Stimulated activated CD4-positive, alpha-beta T cell treated with anti-CD3 and anti-CD28 coated beads, Interleukin-4, amount 100 ng/mL, for 24 hours (primary cell): Measurements from ENCODE around the gene CNOT6L.

Source experiments
- DNase-seq: peaks from one replicate; pipeline ENCODE4 v3.0.0-alpha.2; 2020

CNOT6L gene

DNA sequence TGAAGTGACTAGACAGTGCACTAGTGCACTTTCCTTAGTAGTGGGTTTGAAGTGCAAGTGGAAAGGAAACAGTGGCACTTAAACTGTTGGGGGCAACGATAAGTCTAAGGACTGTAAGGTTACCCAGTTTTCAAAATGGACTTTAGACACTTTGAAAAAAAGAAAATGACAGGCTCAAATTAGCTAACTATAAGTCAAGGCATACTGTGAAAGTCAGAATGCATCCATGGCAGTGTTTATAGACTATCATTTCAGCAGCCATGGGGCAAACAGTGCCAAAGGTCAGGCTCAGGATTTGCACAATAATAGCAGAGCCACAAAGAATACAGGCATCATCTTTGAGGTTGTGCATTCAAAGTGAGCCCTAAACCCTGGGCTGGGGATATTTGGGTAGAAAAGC, 109.1 kb downstream of the CNOT6L start:
- DNase-seq = no peak

DNA sequence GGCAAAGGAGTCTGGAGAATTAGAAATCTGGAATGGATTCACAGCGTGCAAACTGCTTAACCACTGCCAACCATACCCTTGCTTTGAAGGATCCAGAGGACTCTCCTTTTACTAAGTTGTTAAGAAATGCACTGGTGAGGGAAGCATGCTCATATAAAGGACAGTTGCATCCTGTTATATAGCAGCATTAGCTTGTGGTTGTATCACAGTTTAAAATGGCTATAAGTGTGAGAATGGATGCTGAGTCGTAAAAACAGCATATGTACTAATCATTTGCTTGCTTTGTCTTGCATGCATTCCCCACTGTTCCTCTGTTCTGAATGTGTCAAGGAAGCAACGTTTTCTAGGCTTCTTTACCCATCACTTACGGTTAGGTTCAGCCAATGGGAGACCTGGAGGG, 112.5 kb downstream of the CNOT6L start:
- no peak for DNase-seq

DNA sequence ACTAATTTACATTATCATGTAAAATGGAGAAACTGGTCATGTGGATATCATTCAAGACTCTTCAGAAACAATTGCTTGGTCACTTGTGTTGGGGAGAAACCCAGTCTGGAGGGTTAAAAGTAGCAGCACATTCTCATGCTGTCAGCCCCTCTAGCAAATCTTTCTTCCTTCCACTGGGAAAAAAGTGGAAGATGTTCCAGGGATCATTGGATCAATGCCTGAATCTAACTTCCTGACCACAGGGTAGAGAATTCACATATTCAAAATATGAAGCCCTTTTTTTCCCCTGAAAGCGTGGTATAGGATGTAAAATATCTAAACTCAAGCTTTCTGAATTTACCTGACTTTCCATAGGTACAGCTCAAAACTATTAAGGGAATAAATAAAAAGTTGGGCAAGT, 115.5 kb downstream of the CNOT6L start:
- no peak for DNase-seq

DNA sequence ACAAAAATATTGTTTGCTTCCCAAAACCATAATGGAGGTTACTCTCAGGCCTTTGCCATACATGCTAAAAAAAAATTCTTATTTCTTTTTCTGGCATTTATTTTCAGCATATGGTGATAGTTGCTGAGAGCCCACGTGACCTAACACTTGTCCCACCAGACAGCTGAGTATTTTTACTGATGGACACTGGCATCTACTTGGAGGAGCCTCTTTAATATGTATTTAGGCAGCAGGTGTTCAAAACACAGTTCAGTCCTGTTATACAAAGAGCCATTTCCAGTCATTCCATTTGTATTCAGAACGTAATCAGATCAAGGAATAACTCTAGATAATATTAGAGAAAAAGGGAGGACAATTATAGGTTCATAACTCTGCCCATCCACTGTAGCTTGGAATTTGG, 118.0 kb downstream of the CNOT6L start:
- no peak for DNase-seq

DNA sequence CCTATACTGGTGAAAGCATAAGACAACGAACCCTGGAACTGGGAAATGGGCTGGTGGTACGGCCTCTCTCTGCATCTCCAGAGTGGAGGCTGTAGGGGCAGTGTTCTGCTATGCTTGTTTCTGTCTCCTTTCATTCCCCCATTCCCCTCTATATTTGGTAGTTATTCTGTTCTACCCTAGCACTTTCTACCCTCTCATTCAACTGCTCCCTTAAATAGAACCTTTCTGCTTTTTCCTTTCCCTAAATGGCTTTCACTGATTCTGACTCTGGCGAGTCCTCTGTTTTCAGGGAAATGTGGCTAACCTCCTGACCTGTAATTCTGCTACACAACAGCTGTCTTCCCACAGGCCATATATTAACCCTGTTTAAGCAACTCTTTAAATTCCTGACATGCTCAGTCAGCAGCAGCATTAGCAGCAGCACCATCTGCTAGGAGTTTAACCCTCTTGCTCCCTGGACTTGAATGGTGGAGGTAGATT, 119.4 kb downstream of the CNOT6L start:
- no peak for DNase-seq

DNA sequence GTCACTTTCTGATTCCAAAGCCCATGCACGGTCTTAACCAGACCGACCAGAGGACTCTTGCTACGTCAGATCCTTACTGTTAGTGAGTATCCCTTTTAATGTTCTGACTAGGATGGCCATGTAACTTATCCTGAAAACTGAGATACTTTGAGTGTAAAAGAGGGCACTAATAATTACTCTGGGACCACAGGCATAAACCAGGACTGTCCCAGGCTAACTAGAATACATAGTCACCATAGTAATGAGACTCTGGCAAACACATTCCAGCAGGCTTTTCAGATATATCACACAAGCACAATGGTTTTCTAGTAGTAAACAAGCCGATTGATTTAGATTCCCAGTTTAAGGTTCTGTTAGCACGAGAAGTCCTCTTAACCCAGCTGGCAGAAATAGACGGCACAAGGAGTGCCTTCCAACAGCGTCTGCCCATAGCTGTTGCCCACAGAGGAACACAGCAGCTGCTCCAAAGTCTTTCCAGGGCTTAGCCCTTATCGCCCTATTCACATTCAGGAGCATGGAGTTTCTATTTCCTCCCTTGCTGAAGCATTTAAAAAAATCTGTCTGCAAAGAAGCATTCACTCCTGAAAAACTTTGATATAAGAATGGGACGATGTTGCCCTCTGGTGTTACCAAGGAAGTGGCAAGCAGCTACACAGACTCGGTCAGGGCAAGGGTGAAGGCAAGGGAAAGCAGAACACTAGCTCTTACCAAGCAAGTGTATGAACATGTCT, 121.1 kb downstream of the CNOT6L start:
- DNase-seq = no peak

DNA sequence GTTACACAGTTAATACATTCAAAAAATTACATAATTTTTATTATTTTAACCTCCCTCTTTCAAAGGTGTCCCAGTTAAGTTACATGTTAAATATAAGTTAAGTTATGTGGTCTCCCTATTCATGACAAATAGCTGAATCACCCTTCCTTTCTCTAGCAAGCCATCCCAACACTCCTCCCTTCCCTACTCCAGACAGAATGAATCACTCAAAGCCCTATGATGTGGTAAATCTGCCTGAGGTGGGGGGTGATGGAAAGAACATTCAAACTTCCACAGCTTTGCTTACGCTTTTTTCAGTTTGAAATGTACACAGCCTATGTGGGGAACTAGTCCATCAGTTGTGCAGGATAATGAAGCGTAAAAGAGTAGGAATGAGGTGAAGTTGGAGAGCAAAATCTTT, 123.4 kb downstream of the CNOT6L start:
- no peak for DNase-seq

DNA sequence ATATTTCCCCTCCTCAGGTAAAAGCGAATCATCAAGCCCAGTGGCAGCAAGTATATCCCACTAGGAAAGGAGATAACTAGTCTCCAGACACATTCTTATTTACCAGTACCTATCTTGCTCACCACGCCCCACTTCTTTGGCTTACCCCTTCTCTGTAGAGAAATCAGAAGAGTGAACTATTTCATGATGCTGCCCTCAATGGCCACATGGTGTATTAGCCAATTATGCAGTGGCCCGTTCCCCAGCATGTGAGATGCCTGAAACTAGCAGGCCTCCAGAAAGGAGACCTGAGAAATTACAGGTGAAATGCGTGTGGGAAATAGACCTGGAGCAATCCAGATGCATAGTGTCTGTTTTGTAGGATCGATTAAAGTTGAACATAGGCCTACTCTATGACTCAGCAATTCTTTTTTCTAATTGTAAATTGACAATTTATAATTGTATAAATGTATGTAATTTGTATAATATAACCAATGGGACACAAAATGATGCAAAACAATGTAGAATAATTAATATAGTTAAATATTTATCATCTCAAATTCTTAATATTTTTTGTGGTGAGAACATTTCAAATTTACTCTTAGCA, 126.2 kb downstream of the CNOT6L start:
- DNase-seq = no peak

DNA sequence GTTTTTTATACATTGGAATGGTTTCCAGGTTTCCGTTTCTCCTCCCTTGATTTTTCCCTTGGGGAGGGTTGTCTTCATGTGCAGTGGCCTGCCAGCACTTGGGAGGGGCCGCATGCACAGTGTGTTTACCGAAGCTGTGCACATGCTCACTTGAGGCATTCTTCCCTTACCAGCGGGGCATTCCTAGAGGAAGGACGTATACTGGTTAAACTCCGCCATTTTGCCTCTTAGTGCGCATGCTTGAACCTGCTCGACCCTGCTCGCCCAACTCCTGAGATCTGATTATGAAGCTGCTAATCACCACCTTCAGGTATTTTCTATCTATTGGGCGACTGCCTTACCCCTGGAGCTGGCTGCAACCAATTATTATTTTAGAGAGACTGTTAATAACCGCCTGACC, 137.4 kb downstream of the CNOT6L start:
- no peak for DNase-seq

DNA sequence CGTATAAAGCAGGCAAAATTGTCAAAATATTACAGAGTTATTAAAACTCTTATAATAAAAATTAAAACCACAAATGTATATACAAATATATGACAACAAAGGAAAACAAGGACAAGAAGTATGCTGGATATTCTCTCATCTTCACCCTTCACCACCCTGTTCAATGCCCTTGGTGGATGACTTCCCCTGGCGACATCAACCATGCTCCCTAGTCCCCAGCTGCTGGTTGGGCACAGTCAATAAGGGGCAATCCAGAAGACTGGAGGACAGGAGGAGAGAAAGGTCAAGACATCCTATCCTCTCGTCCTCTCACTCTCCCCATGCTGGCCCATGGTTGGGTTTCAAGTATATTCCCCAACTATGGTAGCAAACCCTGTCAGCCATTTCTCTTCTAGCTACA, 142.3 kb downstream of the CNOT6L start:
- no peak for DNase-seq

DNA sequence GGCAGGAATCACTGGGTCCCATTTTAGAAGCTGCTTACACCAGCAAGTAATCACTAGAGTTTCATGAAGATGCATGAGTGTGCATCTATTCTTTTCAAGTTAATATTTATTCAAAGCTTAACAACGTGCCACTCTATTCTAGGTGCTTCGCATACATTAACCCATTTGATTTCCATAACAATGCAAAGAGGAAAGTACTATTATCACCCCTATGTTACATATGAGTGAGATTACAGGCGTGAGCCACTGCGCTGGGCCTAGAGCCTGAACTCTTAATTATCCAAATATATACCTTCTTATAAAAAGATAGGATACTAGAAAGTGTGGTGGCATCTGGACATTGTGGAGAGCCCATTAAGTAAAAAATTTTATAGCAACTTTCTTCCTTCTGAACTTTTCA, 148.1 kb downstream of the CNOT6L start:
- DNase-seq = no peak

DNA sequence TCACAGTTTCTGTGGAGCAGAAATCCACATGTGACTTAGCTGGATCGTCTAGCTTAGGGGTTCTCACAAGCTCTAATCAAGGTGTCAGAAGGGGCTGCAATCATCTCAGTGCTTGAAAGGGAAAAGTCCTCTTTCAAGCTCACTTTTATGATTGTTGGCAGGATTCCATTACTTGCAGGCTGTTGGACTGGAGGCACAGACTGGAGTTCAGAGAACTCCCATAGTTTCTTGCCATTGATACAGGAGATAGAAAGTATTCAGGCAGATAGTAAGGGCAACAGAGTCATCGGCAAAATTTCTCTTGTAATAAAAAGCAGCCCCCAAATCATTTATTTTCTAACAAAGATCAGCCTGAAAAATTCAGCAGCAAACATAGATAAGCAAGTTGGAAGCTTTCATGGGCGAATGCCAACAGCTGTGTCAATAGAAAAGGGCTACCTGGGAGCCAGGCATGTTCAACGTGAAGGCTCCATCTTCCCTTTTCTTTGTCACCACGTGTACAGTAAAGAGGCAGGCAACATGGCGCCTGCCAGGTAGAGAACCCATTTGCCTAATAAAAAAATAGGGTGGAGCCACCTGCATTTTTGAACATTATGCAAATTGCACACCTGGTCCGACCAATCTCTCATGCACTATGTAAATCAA, 149.1 kb downstream of the CNOT6L start:
- DNase-seq = no peak

DNA sequence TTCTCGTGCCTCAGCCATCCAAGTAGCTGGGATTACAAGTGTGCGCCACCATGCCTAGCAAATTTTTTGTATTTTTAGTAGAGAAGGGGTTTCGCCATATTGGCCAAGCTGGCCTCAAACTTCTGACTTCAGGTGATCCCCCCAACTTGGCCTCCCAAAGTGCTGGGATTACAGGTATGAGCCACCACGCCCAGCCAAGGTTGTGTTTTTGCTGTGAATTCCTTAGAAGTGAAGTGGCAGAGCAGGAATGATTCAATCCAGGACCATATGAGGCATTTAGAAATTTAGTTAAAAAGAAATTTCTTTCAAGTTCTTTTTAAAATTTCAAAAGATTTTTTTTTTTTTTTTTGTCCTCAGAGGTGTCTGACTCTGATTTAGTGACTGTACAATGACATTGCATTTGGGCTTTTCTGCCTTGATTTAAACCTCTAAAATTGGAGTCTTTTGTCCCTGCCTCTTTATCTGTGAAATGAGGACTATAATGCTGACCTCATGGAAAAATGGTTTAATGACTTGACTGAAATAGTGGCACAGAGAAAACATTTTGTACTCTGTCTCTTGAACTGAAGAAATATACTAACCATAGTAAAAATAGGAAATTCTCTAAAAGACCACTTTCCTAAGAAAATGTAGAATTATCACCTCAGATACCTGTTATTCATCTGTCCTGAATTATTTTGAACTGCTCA, 153.6 kb downstream of the CNOT6L start:
- DNase-seq = no peak
